Endothelial cell of hepatic sinusoid (primary cell): Measurements from ENCODE around the gene VCX3A.
"Not testable (repeated sequence)": the region's sequence is repeated elsewhere in the genome, so short reads cannot be mapped to it uniquely, and the experiment has no call there.

Experiments
- in situ Hi-C: cut with HindIII; loops from 2 replicates; pipeline ENCODE4 v1.10.0; 2017; ENCODE audit warnings: low sequenced_read_pairs

Gene VCX3A

GRCh38 chrX:6535018-6535417, at the start of gene VCX3A:
Gene VCX3A (minus strand): TSS chrX:6535118. CDS start chrX:6534497, 621 bp downstream.
- in situ Hi-C loops = not testable (repeated sequence)

- in situ Hi-C loops = no loop called here
Observed at GRCh38 chrX:6574762-6575161, 39.8 kb upstream of the VCX3A start.

GRCh38 chrX:6568031-6568430, 33.1 kb upstream of the VCX3A start:
- in situ Hi-C loops = no loop called here

- in situ Hi-C loops = no loop called here
Observed at GRCh38 chrX:6558979-6559378, 24.1 kb upstream of the VCX3A start.

GRCh38 chrX:6557690-6558089, 22.8 kb upstream of the VCX3A start:
- in situ Hi-C loops = no loop called here

- in situ Hi-C loops = no loop called here
Observed at GRCh38 chrX:6550999-6551398, 16.1 kb upstream of the VCX3A start.

- in situ Hi-C loops = no loop called here
Observed at GRCh38 chrX:6545712-6546111, 10.8 kb upstream of the VCX3A start.

- in situ Hi-C loops = no loop called here
Observed at GRCh38 chrX:6526564-6527136, 8.3 kb downstream of the VCX3A start.

GRCh38 chrX:6517376-6517775, 17.5 kb downstream of the VCX3A start:
- in situ Hi-C loops = no loop called here

GRCh38 chrX:6506444-6506843, 28.5 kb downstream of the VCX3A start:
- in situ Hi-C loops = no loop called here

- in situ Hi-C loops = no loop called here
Observed at GRCh38 chrX:6505960-6506359, 29.0 kb downstream of the VCX3A start.

- in situ Hi-C loops = no loop called here
Observed at GRCh38 chrX:6500719-6501118, 34.2 kb downstream of the VCX3A start.

GRCh38 chrX:6498324-6498723, 36.6 kb downstream of the VCX3A start:
- in situ Hi-C loops = no loop called here
